ENCODE data around the gene TMC3. TPM values are rescaled to one million over a fixed set of nuclear protein-coding genes. Genes with fewer than 3 reads are reported as not detected.

The TMC3 gene
- total RNA-seq, 2 experiments from 2014 or later: not detected

GRCh38 chr15:81322676-81323253 is 51.2 kb downstream of the TMC3 start:
- Histone ChIP-seq H3K27me3 (ENCODE audit: control insufficient read depth in 1 of 2, insufficient read depth in 2 of 2, low read length in 2 of 2) (no peaks in the 10 kb centered on the region), H3K36me3 (ENCODE audit: insufficient read depth, low read length) (peaks cover 22% of the 10 kb centered on the region), H3K4me3 (ENCODE audit: low read length) (no peak overlapping the region), H3K9me3 (ENCODE audit: control insufficient read depth in 1 of 2, insufficient read depth in 1 of 2, low read length in 2 of 2) (no peaks in the 10 kb centered on the region), H3K4me1 (ENCODE audit: insufficient read depth, low read length) (peaks cover 28% of the 10 kb centered on the region), H3K27ac (ENCODE audit: low read depth in 1 of 2, low read length in 2 of 2) (no peak overlapping the region)
- DNase-seq (no peak), ATAC-seq (ENCODE audit: poor library complexity) (no peak)
- peaks cover 32% of the 10 kb centered on the region for H3K36me3 Mint-ChIP-seq (ENCODE audit: low read depth)
- no peaks in the 10 kb centered on the region for H3K27me3 Mint-ChIP-seq
- intact Hi-C loops (cut with DNase I, micrococcal nuclease): loop anchor here (2.0 to 5.0 kb wide), 3 partner anchors 24 to 335 kb away; partner anchors contain the start of gene MESD (in 1 of the 2)
- POLR2A ChIA-PET: interaction anchor here (1.2 to 8.2 kb wide), 7 partner anchors 14 to 43 kb away, joined by 3 to 71 read pairs (median 8); no protein-coding TSS in a partner anchor
- no peaks in the 10 kb centered on the region for H3K9me3 Mint-ChIP-seq
- H3K4me1 Mint-ChIP-seq (ENCODE audit: low read depth): peaks cover 63% of the 10 kb centered on the region
- CTCF ChIA-PET: interaction anchor here (1.5 kb wide), 1 partner anchor 57 kb away, joined by 9 read pairs; no protein-coding TSS in a partner anchor
- peak overlapping the region; percentile 74 for H3K4me3 Mint-ChIP-seq
- peak overlapping the region; percentile 71 for H3K27ac Mint-ChIP-seq
- no peak for TF ChIP-seq CTCF (IDR thresholded peaks at IDR 0.05)

GRCh38 chr15:81321667-81322066 is 52.3 kb downstream of the TMC3 start:
- no peaks in the 10 kb centered on the region for H3K9me3 ChIP-seq (ENCODE audit: control insufficient read depth in 1 of 2, insufficient read depth in 1 of 2, low read length in 2 of 2)
- peaks cover 35% of the 10 kb centered on the region for H3K4me1 ChIP-seq (ENCODE audit: insufficient read depth, low read length)
- DNase-seq (no peak), ATAC-seq (ENCODE audit: poor library complexity) (no peak)
- Mint-ChIP-seq H3K27ac (peak overlapping the region; percentile 71), H3K4me3 (peak overlapping the region; percentile 74), H3K27me3 (no peaks in the 10 kb centered on the region), H3K36me3 (ENCODE audit: low read depth) (peaks cover 43% of the 10 kb centered on the region), H3K9me3 (no peaks in the 10 kb centered on the region), H3K4me1 (ENCODE audit: low read depth) (peaks cover 62% of the 10 kb centered on the region)
- H3K4me3 ChIP-seq (ENCODE audit: low read length): no peak overlapping the region
- H3K36me3 ChIP-seq (ENCODE audit: insufficient read depth, low read length): peaks cover 28% of the 10 kb centered on the region
- H3K27me3 ChIP-seq (ENCODE audit: control insufficient read depth in 1 of 2, insufficient read depth in 2 of 2, low read length in 2 of 2): no peaks in the 10 kb centered on the region
- ChIA-PET POLR2A (interaction anchor here (1.1 to 8.2 kb wide), 4 partner anchors 13 to 42 kb away, joined by 4 to 71 read pairs (median 19); no protein-coding TSS in a partner anchor), CTCF (interaction anchor here (1.6 kb wide), 1 partner anchor 30 kb away, joined by 3 read pairs; no protein-coding TSS in a partner anchor)
- intact Hi-C loops (cut with DNase I, micrococcal nuclease): loop anchor here (1.0 to 5.0 kb wide), 4 partner anchors 8 to 334 kb away; partner anchors contain the start of gene MESD (in 1 of the 2)
- no peak overlapping the region for H3K27ac ChIP-seq (ENCODE audit: low read depth in 1 of 2, low read length in 2 of 2)
- no peak for TF ChIP-seq CTCF (IDR thresholded peaks at IDR 0.05)

DNA sequence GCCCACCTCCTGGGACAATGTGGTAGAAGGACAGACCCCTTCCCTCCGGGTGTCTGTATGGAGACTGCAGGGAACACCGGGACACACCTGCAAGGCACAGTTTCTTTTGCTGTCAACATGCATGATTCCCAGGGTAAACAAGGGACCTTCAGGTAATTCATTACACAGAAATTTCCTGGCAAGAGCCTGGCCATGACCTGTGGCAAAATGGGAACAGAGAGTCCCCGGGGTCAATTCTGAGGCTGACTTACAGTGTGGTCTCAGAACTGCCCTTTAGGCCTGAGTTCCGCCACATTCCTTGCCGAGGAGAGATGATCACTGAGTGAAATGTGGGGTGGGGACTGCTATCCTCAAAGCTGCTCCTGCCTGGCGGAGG is 56.4 kb downstream of the TMC3 start:
- Histone ChIP-seq H3K9me3 (ENCODE audit: control insufficient read depth in 1 of 2, insufficient read depth in 1 of 2, low read length in 2 of 2) (no peaks in the 10 kb centered on the region), H3K27me3 (ENCODE audit: control insufficient read depth in 1 of 2, insufficient read depth in 2 of 2, low read length in 2 of 2) (no peaks in the 10 kb centered on the region), H3K4me3 (ENCODE audit: low read length) (no peak overlapping the region), H3K27ac (ENCODE audit: low read depth in 1 of 2, low read length in 2 of 2) (peak overlapping the region in 1 of 2 donors; percentile 29), H3K36me3 (ENCODE audit: insufficient read depth, low read length) (peaks cover 50% of the 10 kb centered on the region), H3K4me1 (ENCODE audit: insufficient read depth, low read length) (peaks cover 50% of the 10 kb centered on the region)
- Mint-ChIP-seq H3K27me3 (no peaks in the 10 kb centered on the region), H3K4me1 (ENCODE audit: low read depth) (peaks cover 77% of the 10 kb centered on the region), H3K4me3 (no peak overlapping the region), H3K36me3 (ENCODE audit: low read depth) (peaks cover 76% of the 10 kb centered on the region), H3K9me3 (no peaks in the 10 kb centered on the region), H3K27ac (peak overlapping the region; percentile 92)
- TF ChIP-seq CTCF (IDR thresholded peaks at IDR 0.05): no peak
- no peak for DNase-seq
- ChIA-PET CTCF (no interaction called here), POLR2A (interaction anchor here (0.9 to 2.4 kb wide), 5 partner anchors 9 to 23 kb away, joined by 3 to 11 read pairs (median 4); no protein-coding TSS in a partner anchor)
- intact Hi-C loops (cut with DNase I, micrococcal nuclease): no loop called here
- ATAC-seq (ENCODE audit: poor library complexity): no peak

Measured in CD4-positive, alpha-beta T cell (primary cell).